Stimulated activated CD8-positive, alpha-beta memory T cell treated with anti-CD3 and anti-CD28 coated beads, Interleukin-7, amount 100 ng/mL, for 4 hours (primary cell): Measurements from ENCODE around the gene THAP11.
"Not testable (repeated sequence)": the region's sequence is repeated elsewhere in the genome, so short reads cannot be mapped to it uniquely, and the experiment has no call there.

Experiments
- DNase-seq, 2 donors: peaks; one replicate each; pipeline ENCODE4 v3.0.0-alpha.2; 2020; ENCODE audit warnings: low read depth in 2 of 2

Gene THAP11

DNA sequence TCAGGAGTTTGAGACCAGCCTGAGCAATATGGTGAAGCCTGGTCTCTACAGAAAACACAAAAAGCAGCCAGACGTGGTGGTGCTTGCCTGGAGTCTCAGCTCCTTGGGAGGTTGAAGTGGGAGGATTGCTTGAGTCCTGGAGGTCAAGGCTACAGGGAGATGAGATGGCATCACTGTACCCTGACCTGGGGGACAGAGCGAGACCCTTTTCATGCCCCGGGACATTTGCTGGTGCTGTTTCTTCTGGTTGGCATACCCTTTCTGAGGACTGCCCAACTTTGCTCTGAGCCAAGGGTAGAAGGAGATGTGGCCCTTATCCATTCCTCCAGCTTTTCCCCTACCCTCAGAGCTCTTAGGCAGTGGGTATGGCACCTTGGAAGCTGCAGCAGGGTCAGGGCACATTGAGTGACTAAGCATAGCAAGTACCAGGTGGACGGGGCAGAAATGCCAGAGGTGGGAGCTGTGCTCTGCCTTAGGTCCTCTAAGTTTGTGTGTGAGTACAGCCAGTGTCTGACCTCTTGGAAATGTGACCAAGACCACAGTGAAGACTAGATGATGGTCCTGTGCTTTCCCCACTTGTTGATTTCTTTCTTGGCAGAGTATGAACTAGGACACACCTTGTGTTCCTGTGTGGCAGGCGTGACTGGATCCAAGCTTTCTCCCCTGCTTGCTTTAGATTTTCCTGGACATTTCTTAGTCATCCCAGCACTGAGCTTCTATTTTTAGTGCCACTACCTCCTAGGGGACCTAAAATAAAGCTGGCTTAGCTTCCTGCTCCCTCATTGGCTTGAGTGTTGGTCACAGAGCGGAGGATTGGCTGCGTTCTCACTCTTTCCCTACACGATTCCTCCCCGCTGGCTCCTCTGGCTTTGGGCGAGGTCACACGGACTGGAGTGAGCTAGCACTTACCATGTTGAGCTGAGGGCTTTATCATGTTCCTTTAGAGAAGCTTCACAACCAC lies 20.8 kb downstream of the THAP11 start:
- no peak for DNase-seq

DNA sequence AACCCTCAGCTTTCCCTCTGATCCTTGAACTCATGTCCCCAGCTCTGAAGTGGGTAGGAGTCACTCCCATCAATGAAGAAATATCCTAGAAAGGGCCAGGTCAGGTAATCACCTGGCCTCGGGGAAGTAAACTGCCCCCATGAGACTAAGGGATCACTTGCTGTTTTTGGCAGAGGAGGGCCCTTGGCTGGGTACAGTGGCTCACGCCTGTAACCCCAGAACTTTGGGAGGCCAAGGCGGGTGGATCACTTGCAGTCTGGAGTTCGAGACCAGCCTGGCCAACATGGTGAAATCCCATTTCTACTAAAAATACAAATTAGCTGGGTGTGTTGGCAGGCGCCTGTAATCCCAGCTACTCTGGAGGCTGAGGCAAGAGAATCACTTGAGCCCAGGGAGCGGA lies 21.9 kb downstream of the THAP11 start:
- DNase-seq, result not testable (repeated sequence)

DNA sequence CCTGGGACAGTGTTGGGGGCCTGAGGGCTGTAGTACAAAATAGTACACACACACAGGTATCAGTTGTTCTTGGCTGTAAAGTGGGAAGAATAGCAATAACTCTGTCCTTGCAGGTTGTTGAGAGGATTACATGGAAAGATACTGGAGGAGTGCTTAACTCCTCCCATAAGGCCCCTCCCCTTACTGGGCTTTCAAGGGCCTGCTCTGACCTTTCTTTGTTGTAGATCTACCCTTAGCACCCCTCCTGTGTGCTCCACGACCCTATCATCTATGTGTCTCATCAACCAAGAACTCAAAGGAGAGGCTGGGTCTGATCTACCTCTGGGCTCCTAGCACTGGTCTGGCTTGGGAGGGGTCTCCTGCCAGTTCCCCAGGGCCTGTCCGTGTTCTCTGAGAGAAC lies 22.5 kb downstream of the THAP11 start:
- DNase-seq, result no peak

DNA sequence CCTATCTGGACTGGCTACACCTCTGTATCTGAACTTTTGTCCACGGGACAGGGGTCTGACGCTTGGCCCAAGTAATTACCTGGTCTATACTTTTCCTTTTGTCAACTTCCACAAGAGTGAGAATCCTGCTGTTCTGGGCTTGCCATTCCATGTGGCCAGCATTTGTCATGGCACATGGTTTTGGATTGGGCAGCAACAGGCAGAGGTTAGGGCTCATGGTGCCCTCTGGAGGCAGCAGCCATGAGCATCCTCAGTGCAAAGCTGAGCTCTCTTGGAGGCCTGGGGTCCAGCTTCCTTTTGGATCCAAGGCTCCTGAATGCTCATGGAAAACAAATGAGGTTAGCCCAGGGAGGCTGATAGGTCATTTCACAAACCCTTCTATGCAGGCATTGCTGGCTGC lies 23.2 kb downstream of the THAP11 start:
- DNase-seq, result no peak

DNA sequence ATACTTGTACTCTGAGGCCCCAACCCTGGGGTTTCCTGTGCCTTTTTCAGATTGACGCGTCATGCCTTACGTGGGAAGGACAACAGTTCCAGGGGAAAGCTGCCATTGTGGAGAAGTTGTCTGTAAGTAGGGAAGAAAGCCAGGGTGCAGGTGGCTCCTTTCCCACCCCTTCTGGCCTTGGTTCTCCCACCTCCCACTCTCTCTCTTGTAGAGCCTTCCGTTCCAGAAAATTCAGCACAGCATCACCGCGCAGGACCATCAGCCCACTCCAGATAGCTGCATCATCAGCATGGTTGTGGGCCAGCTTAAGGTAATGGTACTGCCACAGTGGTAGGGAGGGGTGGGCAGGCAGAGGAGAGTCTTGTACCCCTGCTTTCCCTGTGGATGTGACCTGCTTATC lies 26.2 kb downstream of the THAP11 start:
- no peak for DNase-seq

DNA sequence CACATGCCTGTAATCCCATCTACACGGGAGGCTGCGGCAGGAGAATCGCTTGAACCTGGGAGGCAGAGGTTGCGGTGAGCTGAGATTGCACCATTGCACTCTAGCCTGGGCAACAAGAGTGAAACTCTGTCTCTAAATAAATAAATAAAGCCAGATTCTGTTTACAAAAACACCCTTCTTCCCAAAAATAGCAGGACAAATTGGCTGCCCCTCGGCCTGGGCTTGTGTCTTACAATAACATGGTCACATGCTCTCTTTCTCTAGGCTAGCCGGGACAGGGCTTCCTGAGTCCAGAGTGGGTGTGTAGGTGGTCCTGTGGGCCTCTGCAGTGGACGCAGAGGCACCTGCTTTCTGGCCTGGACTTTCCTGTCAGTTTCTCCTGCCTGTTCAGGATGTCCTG lies 27.5 kb downstream of the THAP11 start:
- DNase-seq, result no peak

DNA sequence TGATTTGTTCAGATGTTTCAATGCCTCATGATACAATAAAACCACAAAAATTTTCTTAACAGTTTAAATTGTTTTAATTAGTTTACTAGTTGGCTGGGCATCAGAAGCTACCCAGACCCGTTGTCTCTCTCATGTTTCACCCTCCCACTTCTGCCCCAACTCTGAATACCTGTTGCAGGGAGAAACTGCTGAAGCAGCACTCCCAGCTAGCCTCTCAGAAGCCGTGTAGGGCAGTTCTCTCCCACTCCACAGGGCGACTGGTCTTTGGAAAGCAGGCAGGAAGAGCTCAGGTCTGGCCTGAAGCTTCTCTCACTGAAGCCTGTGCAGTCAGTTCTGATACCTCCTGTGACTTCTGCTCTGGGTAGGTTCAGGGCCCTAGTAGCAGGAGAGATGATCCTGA lies 29.1 kb downstream of the THAP11 start:
- DNase-seq, result no peak

DNA sequence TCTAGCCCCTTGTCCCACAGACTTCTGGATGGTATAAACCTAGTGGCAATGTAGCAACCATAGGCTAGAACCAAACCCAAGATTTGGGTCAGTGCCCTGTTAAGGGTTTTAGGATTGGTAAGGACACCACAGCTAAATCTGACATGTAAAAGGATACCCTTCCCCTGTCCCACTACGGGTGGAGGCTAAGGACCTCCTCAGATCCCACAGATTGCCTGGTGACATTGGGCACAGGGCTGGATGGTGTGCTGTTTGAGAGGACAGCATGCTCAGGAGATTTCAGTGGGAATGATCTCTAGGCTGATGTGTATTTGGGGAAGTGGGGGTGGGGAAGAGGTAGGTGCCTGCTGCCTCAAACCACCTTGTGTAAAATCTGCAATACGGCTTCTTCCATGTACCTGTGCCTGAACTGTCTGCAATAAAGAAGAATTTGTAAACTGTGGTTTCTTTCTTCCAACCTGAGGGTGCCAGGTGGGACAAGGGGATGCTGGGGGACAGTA lies 30.1 kb downstream of the THAP11 start:
- no peak for DNase-seq

DNA sequence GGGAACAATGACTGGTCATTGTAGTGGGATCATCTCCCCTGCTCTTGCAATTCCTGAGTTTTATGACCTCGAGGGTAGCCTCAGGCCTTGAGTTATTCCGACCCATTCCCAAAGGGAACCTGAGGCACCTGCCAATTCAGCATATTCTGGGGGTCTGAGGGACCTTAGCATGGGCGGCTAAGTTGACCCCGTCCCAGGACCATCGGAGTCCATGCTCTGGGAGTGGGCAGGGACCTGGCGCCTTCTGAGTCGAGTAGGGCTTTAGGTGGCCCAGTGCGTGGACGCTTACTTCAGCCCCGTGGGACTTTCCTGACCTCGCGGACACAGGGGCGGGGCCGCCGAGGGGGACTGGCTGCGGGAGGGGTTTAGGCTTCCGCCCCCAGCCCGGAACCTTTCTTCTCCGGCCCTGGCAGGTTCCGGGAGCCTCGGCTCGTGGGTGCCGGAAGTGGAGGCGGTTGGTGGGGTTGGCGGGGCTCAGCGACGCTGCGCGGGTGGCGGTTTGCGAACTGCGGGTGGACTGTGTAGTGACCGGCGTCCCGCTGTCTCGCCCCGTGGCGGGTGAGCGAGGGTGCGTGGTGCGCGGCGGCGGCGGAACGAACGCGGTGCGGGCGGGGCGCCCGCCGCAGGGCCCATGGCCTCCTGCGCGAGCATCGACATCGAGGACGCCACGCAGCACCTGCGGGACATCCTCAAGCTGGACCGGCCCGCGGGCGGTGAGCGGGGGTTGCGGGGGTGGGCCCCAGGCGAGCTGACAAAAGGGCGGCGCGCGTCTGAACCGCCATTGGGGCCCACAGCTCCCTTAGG lies 30.7 kb downstream of the THAP11 start, which contains the start of gene EDC4:
TSS of gene EDC4 (plus strand) at position 422 of the 804 bp plus-strand sequence. CDS start at position 632, 210 bp downstream.
- DNase-seq, result peak; percentile 78 to 82

DNA sequence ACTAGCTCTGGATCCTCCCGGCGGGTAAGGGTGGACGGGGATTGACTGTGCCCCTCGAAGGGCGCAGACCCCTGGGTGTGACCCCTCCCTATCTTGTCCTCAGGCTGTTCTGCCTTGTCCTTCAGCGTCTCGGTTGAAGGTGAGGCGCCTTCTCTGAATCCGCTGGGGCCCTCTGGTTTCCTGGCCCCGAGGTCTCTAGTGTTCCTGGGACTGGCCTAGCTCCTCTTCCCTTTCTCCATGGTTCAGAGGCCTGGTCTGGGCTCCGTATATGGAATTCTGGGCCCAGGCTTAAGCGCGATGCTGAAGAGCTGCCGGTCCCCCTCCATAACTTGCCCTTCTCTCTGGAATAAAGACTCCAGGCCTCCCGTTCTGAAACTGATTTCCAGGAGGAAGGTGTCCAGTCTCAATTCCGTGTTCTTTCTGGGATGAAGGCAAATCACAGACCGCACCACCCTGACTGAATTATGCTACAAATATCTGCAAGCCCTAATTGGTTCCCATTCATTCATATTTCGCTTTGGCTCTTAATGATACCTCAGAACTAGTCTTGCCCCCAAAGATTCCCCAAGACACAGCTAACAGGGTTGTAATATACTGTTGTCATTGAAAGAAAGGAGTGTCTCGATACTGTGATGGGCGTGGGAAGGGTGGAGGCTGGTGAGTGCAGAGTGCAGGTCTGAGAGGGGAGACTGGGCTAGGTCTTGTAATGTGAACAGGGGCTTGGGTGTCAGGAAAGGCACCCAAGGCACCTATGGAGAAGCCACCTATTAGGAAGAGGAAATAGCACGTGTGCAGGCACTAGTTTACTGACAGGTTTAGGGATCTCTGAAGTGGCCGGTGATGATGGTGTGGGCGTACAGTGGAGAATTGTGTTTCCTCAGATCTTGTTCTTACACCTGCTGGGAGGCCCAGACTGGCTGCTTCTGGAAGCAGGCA lies 31.6 kb downstream of the THAP11 start:
- no peak for DNase-seq

DNA sequence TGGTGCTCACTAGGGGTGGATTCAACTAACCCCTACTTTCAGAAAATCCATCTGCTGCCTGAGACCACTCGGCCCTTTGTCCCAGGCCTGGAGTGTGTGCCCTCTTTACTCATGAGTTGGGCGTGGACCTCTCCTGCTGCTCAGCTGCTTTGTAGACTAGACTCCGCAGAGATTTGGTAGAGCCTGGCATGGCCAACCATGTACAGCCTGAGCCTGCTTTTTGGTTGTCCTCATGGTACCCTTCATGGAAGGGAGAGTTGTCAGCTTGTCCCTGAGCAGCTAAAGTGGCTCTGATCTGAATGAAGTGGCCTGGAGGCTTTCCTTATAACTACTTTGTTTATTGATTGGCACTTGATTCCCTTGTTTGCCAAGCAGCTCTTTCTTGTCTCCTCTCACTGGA lies 32.3 kb downstream of the THAP11 start:
- no peak for DNase-seq

DNA sequence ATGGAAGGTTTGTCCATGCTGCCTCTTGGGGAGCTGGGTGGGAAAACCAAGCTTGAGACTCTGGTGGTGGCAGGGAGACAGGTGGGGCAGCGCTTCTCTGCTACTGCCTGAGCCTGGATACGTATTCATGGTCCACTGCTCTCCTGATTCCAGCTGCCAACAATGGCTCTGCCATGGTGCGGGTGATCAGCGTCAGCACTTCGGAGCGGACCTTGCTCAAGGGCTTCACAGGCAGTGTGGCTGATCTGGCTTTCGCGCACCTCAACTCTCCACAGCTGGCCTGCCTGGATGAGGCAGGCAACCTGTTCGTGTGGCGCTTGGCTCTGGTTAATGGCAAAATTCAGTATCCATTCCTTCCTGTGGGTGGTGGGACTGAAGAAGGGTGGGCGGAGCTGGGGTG lies 34.9 kb downstream of the THAP11 start:
- DNase-seq, result no peak

DNA sequence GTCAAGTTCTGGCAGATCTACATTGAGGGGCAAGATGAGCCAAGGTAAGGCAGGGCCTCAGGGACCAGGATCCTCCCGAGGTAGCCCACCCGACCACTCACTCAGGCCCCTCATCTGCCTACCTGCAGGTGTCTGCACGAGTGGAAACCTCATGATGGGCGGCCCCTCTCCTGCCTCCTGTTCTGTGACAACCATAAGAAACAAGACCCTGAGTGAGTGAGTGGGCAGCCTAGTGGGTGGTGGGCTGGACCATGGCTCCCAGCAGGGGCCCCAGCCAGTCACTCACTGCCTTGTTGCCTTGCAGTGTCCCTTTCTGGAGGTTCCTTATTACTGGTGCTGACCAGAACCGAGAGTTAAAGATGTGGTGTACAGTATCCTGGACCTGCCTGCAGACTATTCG lies 36.1 kb downstream of the THAP11 start:
- DNase-seq, result no peak

DNA sequence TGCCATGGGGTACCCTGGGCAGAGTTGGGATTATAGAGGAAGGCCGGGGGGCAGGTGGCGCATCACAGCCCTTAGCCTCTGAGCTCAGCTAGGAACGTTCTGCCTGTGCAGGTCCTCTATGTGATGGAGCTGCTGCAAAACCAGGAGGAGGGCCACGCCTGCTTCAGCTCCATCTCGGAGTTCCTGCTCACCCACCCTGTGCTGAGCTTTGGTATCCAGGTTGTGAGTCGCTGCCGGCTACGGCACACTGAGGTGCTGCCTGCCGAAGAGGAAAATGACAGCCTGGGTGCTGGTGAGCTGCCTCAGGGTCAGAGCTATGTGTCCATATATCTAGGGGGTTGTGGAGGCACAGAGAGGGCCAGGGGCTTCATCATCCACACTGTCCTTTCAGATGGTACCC lies 36.7 kb downstream of the THAP11 start:
- DNase-seq, result no peak

DNA sequence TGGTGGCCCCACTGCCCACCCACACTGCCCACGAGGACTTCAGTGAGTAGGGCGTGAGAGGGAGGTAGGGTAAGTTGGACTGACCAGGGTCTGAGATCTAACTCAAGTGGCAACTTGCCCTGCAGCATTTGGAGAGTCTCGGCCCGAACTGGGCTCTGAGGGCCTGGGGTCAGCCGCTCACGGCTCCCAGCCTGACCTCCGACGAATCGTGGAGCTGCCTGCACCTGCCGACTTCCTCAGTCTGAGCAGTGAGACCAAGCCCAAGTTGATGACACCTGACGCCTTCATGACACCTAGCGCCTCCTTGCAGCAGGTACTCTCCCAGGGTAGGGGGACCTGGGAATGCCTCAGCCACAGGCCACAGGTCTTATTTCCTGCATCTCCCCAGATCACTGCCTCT lies 37.3 kb downstream of the THAP11 start:
- DNase-seq, result no peak

DNA sequence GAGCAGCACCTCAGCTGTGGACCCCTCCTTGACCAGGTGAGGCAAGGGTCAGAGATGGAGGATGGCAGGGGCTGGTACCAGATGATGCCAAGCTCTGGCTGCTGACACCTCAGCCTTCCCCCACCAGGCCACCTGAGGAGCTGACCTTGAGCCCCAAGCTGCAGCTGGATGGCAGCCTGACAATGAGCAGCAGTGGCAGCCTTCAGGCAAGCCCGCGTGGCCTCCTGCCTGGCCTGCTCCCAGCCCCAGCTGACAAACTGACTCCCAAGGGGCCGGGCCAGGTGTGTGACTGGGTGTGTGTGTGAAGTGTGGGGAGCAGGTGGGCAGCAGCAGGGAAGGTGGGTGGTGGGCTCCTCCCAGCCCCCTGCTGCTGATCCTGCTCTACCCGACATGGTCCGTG lies 37.8 kb downstream of the THAP11 start:
- DNase-seq, result no peak

DNA sequence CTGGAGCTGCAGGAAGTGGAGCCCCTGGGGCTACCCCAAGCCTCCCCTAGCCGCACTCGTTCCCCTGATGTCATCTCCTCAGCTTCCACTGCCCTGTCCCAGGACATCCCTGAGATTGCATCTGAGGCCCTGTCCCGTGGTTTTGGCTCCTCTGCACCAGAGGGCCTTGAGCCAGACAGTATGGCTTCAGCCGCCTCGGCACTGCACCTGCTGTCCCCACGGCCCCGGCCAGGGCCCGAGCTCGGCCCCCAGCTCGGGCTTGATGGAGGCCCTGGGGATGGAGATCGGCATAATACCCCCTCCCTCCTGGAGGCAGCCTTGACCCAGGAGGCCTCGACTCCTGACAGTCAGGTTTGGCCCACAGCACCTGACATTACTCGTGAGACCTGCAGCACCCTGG lies 38.5 kb downstream of the THAP11 start:
- no peak for DNase-seq

DNA sequence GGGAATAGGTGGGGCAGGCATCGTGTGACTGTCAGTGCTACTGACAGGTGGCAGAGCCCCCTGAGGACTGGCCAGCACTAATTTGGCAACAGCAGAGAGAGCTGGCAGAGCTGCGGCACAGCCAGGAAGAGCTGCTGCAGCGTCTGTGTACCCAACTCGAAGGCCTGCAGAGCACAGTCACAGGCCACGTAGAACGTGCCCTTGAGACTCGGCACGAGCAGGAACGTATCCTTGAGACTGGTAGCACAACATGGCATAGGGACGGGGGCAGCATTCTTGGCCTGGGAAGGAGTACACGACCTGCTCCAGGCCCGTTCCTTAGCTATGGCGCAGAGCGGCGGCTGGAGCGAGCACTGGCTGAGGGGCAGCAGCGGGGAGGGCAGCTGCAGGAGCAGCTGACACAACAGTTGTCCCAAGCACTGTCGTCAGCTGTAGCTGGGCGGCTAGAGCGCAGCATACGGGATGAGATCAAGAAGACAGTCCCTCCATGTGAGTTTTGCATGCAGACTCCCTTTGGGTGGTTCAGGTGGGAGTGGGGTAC lies 39.6 kb downstream of the THAP11 start:
- DNase-seq, result no peak

DNA sequence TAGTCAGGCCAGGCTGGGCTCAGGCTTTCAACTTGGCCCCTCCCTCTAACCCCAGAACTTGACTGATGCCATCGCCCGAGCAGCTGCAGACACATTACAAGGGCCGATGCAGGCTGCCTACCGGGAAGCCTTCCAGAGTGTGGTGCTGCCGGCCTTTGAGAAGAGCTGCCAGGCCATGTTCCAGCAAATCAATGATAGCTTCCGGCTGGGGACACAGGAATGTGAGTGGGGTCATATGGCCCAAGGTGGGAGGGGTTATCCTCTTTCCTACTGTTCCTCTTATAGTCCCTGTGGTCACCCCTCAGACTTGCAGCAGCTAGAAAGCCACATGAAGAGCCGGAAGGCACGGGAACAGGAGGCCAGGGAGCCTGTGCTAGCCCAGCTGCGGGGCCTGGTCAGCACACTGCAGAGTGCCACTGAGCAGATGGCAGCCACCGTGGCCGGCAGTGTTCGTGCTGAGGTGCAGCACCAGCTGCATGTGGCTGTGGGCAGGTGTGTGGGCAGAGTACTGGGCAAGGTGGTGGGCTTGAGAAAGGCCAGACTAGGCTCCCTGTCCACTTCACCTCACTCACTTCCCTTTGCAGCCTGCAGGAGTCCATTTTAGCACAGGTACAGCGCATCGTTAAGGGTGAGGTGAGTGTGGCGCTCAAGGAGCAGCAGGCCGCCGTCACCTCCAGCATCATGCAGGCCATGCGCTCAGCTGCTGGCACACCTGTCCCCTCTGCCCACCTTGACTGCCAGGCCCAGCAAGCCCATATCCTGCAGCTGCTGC lies 40.4 kb downstream of the THAP11 start:
- DNase-seq, result no peak

DNA sequence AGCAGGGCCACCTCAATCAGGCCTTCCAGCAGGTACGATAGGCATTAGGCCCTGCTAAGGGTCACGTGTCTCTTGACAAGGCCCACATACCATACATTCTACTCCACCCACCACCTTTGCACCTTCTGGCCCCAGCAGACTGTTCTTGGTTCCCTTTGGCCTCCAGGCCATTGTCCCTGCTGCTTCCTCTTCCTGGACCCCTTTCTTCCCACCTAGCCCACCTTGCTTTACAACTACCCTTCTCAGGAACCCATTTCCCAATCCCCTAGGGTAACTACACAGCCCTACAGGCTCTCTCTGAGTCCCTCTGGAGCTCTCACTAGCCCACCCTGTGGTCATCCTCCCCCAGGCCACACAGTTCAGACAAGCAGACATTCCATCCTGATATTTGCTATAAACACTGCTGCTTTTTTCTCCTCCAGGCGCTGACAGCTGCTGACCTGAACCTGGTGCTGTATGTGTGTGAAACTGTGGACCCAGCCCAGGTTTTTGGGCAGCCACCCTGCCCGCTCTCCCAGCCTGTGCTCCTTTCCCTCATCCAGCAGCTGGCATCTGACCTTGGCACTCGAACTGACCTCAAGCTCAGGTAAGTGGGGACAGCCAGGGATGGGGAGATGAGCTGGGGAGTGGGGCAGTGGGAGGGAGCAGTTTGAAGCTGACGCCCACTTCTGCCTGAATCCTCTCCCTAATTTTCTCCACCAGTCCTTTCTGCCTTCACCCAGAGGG lies 41.2 kb downstream of the THAP11 start:
- no peak for DNase-seq
